Astrocyte of the spinal cord (primary cell): ENCODE data around the gene C16orf46.

ENCODE experiments used
- DNase-seq: peaks from one replicate; pipeline ENCODE4 v3.0.0; 2011; ENCODE audit warnings: low read depth, low spot score
- H3K4me3 ChIP-seq: 2 replicates; pipeline ENCODE4 v1.5.1; 2011; ENCODE audit warnings: low read depth, mild to moderate bottlenecking, low read length, moderate library complexity
- CTCF ChIP-seq: IDR thresholded peaks from 2 replicates; pipeline ENCODE4 v1.5.1; 2012; ENCODE audit warnings: low read depth, mild to moderate bottlenecking, low read length, inconsistent platforms
- in situ Hi-C: cut with HindIII; loops from 2 replicates; pipeline ENCODE4 v1.10.0; 2017; ENCODE audit warnings: low sequenced_read_pairs

The C16orf46 gene

GRCh38 chr16:81067166-81067565, 9.9 kb downstream of the C16orf46 start:
- TF ChIP-seq CTCF, result no peak
- DNase-seq, result no peak
- in situ Hi-C loops, result no loop called here
- H3K4me3 ChIP-seq, result no peak overlapping the region

DNA sequence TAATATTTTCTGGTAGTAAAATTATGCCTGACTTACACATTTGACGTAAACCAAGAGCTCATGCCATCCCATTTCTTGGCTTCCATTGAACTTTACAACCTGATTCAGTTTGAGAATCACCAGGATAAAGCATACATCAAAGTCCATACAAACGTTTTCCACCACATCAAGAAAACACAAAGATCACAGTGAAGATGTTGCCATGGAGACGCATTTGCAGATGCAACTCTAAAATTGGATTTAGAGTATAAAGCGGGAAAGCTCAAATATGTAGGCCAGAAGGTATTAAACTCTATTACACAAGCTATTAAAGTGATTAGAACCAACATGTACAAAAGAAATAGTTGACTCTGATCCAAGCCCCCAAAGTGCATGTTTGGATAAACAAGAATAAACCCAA, 10.4 kb downstream of the C16orf46 start:
- TF ChIP-seq CTCF, result no peak
- no peak for DNase-seq
- H3K4me3 ChIP-seq, result no peak overlapping the region
- in situ Hi-C loops, result no loop called here

- in situ Hi-C loops, result no loop called here
- no peak for TF ChIP-seq CTCF
- DNase-seq, result no peak
- no peak overlapping the region for H3K4me3 ChIP-seq
Measured at GRCh38 chr16:81061871-81062608, 15.0 kb downstream of the C16orf46 start.

- no peak overlapping the region for H3K4me3 ChIP-seq
- no peak for TF ChIP-seq CTCF
- no peak for DNase-seq
- in situ Hi-C loops, result no loop called here
Measured at GRCh38 chr16:81061307-81061640, 15.8 kb downstream of the C16orf46 start.

DNA sequence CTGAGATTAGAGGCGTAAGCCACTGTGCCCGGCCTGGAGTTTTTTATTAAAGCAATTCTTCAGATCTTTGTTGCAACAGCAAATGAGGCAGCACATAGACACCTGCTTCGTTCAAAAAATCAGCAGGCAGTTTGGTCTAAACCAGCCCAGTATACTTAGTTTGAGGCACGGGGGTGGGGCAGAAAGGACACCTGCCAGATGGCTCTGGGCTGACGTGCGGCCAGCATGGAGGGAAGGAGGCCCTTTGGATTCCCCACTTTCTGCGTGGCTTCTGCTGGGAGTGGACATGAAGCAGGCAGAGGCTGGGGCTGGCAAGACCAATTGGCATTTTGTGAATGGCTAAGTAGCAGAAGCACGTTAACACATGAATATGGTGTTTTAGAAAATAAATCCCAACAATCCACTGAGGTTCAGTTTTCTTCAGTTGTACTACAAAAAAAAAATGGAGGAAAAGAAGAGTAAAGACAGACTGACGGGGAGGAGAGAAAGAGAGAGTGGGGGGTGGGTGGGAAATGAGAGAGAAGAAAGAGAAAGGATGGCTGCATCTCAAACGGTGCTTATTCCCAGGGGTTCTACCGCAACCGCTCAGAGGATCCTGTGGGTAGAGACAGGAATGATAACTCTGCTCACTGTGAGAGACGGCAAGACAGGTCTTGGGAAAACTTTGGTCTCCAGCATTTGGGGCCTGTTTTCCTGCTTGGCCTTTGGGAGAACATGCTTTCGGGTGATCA, 16.3 kb downstream of the C16orf46 start:
- in situ Hi-C loops, result no loop called here
- no peak for DNase-seq
- no peak for TF ChIP-seq CTCF
- H3K4me3 ChIP-seq, result no peak overlapping the region

DNA sequence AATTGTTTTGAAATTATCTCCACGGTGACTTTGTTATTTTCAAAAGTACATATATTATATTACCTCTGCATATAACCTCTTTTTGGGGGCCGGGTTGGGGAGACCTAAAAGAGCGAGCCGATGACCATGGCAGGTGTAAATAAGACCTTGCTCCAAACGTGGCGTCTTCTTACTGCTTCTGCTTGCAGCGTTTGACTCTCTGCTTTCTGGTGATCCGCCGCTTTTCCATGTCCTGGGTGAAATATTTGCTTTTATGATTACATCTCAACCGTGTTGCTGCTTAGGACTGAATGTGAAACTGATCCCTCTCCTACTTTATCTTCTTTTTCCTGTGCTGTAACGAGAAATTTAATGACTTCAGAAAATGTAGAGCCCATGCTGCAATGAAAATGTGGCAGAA, 23.3 kb downstream of the C16orf46 start:
- in situ Hi-C loops, result no loop called here
- TF ChIP-seq CTCF, result no peak
- no peak for DNase-seq
- no peak overlapping the region for H3K4me3 ChIP-seq
